SHP77 treated with DMSO at 0.1 percent for 48 hours (cell line): ENCODE data around the gene RNF8.
"Not testable (repeated sequence)": the region's sequence is repeated elsewhere in the genome, so short reads cannot be mapped to it uniquely, and the experiment has no call there.

Experiments
- DNase-seq: peaks from one replicate; lab custom pipeline; 2025; lab: John Stamatoyannopoulos, UW

The RNF8 gene, protein sequence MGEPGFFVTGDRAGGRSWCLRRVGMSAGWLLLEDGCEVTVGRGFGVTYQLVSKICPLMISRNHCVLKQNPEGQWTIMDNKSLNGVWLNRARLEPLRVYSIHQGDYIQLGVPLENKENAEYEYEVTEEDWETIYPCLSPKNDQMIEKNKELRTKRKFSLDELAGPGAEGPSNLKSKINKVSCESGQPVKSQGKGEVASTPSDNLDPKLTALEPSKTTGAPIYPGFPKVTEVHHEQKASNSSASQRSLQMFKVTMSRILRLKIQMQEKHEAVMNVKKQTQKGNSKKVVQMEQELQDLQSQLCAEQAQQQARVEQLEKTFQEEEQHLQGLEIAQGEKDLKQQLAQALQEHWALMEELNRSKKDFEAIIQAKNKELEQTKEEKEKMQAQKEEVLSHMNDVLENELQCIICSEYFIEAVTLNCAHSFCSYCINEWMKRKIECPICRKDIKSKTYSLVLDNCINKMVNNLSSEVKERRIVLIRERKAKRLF

GRCh38 chr6:37353761-37354525, at the start of gene RNF8:
TSS of gene RNF8 (plus strand) at chr6:37353983. CDS start at chr6:37354165, 182 bp downstream.
- DNase-seq = peak; percentile 18

DNA sequence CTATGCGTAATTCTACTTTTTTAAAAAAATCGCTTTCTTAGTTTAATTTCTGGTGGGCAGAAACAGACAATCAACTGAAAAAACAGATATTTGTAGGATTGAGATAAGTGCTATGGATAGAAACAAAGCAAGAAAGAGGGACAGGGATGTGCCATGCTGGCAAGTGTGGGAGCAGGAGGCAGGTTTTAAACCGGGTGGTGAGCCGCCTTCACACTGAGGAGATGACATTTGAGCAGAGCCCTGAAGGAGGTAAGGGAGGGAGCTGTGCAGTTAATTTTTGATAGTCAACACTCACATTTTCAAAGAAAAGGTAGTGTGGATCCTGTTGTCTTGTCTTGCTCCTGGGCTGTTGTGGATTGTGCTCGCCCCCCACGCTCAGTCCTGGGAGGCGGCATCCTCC, 49.0 kb upstream of the RNF8 start:
- no peak for DNase-seq

- no peak for DNase-seq
Measured at GRCh38 chr6:37305841-37306425, 47.9 kb upstream of the RNF8 start.

DNA sequence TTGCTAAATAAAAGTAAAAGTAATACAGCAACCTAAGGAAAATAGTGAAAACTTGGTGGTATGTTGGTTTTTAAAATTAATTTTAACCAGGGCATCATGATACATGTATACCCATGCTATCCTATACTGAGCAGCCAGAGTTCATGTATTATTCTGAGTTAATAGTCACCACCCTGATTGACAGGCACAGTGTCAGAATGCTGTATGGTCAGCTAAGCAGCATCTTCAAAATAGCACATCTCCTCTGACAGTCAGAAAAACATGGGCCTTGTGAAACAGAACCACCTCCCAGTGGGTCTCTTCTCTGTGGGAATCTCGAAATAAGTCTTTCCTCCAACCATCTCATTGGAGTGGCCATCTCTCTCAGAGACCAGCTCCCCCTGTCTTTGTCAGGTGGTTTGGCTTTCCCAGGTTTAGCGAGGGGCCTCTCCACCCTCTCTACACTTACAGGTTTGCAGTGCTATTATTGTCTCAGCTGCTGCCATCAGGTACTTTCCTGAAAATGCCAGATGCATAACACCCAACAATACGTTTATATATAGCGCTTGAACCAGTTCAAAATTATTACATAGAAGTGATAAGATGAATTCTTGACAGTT, 47.1 kb upstream of the RNF8 start:
- DNase-seq = peak; percentile 6

DNA sequence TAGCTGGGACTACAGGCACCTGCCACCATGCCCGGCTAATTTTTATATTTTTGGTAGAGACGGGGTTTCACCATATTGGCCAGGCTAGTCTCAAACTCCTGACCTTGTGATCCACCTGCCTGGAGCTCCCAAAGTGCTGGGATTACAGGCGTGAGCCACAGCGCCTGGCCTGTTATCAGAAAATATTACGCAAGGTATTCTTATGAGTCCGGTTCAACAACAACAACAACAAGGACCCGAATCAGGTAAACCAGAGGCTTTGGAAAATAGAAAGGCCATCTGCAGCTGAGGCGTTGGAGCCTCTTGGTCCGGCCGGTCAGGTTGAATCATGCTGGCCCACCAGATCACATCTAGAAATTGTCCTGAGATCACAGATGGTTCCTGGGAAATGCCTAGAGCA, 46.3 kb upstream of the RNF8 start:
- not testable (repeated sequence) for DNase-seq

- peak; percentile 35 for DNase-seq
Measured at GRCh38 chr6:37308069-37308815, 45.5 kb upstream of the RNF8 start.

DNA sequence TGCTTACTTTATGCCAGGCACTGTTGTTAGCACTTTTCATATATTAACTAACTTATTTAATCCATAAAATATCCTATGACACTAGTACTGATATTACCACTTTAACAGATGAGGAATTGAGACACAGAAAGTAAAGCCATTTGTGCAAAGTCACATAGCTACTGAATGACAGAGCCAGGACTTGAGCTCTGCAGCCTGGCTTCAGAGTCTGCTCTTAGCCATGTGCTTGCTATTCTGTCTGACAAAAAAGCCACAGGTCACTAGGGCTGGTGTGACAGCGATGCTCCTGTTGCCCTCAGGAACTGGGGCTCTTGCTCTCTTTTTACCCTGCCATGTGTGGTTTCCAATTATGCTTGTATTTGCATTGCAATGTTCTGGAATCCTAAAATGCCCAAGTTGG, 44.7 kb upstream of the RNF8 start:
- no peak for DNase-seq

GRCh38 chr6:37309692-37310091, 44.1 kb upstream of the RNF8 start:
- DNase-seq = no peak

DNA sequence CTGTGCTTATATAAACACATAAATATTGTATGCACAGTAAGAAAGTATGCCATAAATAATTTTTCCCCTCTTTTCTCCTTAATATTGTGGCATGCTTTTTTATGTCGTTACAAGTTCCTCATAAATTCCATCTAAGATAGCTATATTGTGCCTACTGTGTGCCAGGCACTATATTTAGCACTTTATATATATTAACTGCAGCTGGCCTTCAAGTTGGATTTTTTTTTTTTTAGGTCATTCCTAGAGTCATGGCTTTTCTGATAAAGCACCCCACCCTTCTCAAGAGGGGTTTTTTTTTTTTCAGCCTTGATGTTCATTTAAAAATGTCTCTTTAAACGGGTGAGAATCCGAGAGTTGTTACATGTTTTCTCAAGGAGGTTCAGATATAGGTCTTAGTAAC, 42.8 kb upstream of the RNF8 start:
- DNase-seq = no peak

DNA sequence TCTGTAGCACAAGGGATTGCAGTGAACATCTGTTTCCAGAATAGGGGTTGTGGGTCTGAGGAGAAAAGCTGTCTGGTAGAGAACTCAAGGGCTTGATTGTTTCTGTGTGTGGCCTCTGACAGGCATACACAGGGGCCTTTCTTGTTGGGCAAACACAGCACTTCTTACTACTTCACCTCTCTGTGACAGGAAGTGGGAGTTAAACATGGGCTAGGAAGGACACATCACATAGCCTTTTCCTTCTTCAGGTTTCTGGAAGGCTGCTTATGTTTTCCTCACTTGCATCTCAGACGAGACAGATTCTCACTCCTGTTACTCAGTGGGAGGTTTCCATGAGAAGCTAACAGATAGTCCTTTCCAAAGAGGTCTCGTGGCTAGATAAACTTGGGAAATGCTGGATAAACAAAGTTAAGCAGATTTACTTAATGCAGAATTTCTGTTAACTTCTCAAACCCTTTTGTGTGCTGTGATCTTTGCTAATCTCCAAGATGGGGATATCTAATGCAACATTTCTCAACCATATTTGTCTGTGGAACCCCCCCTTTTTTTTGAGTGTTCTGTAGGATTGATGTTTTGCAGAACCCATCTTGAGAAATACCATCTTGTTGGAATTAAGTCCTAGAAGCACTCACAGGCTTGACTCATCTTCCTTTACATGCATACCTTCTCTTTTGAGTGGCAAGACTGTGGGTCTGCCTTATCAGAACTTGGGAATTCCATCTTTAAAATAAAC, 41.9 kb upstream of the RNF8 start:
- DNase-seq = no peak

- DNase-seq = no peak
Measured at GRCh38 chr6:37313723-37314486, 39.9 kb upstream of the RNF8 start.

GRCh38 chr6:37314487-37315156, 39.2 kb upstream of the RNF8 start:
- DNase-seq = no peak

GRCh38 chr6:37315157-37315515, 38.6 kb upstream of the RNF8 start:
- DNase-seq = no peak

DNA sequence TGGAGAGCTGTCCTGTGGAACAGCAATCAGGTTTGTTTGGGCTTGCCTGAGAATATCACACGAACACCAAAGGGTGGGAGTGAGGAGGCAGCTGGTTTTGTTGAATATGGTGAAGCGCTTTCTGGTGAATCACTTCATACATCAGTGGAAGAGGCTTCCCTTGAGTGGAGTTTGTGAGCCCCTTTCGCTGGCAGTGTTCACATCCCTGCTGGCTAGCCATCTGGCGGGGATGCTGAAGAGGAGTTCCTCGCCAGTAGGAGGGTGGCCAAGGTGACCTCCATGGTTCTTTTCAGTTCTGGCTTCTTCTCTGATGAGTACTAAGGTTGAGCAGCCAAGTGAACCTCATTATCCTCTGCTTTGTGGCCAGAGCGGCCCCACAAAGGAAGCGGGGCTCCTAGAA, 37.7 kb upstream of the RNF8 start:
- no peak for DNase-seq

DNA sequence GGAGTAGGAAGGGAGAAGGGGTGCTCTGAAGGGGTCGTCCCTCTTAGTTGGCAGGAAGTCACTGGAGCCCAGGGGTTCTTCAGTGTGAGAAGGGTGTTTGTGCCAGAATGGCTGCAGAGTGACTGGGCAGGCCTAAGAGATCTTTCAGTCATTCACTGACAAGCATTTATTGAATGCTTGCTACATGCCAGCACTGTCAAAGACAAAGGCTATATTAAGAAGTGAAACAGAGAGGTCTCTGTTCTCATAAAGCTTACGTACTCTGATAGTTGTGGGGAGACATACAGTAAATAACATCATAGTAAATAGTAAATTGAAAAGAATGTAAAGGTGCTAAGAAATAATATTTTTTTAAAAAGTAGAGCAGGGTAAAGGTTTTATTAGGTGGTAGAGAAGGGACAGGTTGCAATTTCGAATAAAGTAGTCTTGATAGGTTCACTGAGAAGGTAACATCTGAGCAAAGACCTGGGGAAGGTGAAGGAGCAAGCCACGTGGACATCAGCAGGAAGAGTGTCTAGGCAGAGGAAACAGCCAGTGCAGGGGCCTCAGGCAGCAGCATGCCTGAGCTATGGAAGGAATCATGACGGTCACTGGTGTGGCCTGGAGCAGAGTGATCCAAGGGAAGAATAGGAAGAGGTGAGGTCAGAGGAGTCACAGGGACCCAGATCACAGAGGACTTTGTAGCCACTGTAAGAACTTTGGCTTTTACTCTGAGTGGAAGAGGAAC, 36.3 kb upstream of the RNF8 start:
- no peak for DNase-seq

DNA sequence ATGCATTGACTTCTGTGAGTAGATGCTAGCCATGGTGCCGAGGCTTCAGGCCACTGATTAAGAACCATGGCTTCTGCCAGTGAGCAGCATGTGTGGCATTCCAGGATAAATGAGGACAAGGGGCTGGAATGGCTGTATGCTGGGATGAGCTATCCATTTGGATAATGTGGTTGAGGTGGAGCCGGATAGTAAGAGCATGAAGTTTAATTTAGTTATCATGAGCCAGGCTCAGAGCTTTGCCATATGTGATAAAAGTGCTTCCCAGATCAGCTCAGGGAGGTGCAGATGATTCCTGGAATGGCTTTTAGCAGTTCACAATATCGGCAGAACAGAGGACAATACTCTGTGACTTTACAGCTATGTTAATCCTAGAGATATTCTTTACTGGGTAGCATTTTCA, 34.6 kb upstream of the RNF8 start:
- no peak for DNase-seq

GRCh38 chr6:37319856-37320480, 33.8 kb upstream of the RNF8 start:
- DNase-seq = no peak

- DNase-seq = no peak
Measured at GRCh38 chr6:37320646-37321045, 33.1 kb upstream of the RNF8 start.

DNA sequence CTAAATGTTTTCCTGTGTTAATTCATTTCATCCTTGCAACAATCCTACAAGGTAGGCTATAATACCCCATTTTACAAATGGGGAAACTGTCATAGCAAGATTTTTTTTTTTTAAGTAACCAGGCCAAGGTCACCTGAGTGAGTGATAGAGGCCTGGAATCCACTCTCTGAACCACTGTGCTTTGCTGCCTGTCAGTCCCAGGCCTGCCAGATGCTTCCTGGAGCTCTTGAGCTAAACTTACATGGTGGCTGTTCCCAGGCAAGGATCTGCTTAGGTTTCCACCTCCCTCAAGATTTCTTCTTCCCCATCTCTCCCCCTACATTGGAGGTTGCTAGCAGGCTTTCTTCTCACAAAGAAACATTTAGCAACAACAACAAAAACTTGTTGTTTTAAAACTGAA, 32.7 kb upstream of the RNF8 start:
- no peak for DNase-seq
